Stimulated activated CD4-positive, alpha-beta T cell treated with anti-CD3 and anti-CD28 coated beads, Interleukin-4, amount 100 ng/mL, for 1 hour (primary cell): Measurements from ENCODE around the gene BCAS4.
"Not testable (repeated sequence)": the region's sequence is repeated elsewhere in the genome, so short reads cannot be mapped to it uniquely, and the experiment has no call there.

Experiments used
- DNase-seq: peaks from one replicate; pipeline ENCODE4 v3.0.0-alpha.2; 2020

The BCAS4 gene

GRCh38 chr20:50772420-50773185 lies 22.3 kb upstream of the BCAS4 start:
- no peak for DNase-seq

GRCh38 chr20:50774515-50774914 lies 20.3 kb upstream of the BCAS4 start:
- DNase-seq = no peak

- no peak for DNase-seq
Observed at GRCh38 chr20:50776122-50776817, 18.6 kb upstream of the BCAS4 start.

- DNase-seq = no peak
Observed at GRCh38 chr20:50777373-50777772, 17.5 kb upstream of the BCAS4 start.

GRCh38 chr20:50778994-50779393 lies 15.9 kb upstream of the BCAS4 start:
- not testable (repeated sequence) for DNase-seq

GRCh38 chr20:50783390-50783789 lies 11.5 kb upstream of the BCAS4 start:
- no peak for DNase-seq

- no peak for DNase-seq
Observed at GRCh38 chr20:50783903-50784302, 11.0 kb upstream of the BCAS4 start.

GRCh38 chr20:50784464-50784863 lies 10.4 kb upstream of the BCAS4 start:
- DNase-seq = no peak

GRCh38 chr20:50786703-50787102 lies 8.2 kb upstream of the BCAS4 start:
- no peak for DNase-seq

GRCh38 chr20:50787181-50787580 lies 7.7 kb upstream of the BCAS4 start:
- DNase-seq = no peak

- no peak for DNase-seq
Observed at GRCh38 chr20:50788045-50788991, 6.5 kb upstream of the BCAS4 start.

- DNase-seq = no peak
Observed at GRCh38 chr20:50789968-50790650, 4.8 kb upstream of the BCAS4 start.

- DNase-seq = peak; percentile 82
Observed at GRCh38 chr20:50790651-50791277, 4.1 kb upstream of the BCAS4 start.

GRCh38 chr20:50792708-50793574 lies 1.9 kb upstream of the BCAS4 start:
- DNase-seq = no peak

- peak; percentile 54 for DNase-seq
Observed at GRCh38 chr20:50793575-50794016, 1.3 kb upstream of the BCAS4 start.

- no peak for DNase-seq
Observed at GRCh38 chr20:50794181-50794845, 548 bp upstream of the BCAS4 start.

GRCh38 chr20:50797142-50797541 lies 2.3 kb downstream of the BCAS4 start:
- DNase-seq = no peak

- DNase-seq = no peak
Observed at GRCh38 chr20:50798650-50799049, 3.8 kb downstream of the BCAS4 start.

GRCh38 chr20:50799176-50799889 lies 4.5 kb downstream of the BCAS4 start:
- no peak for DNase-seq
